Measurements from ENCODE around the gene GLDC.

The GLDC gene

GRCh38 chr9:6498982-6499381 lies 146.5 kb downstream of the GLDC start:
- no peak overlapping the region for H3K4me3 ChIP-seq (ENCODE audit: low read length)
- no peaks in the 10 kb centered on the region for H4K20me1 ChIP-seq (ENCODE audit: insufficient read depth, low read length)
- no peaks in the 10 kb centered on the region for H3K79me2 ChIP-seq (ENCODE audit: low read length)
- no peaks in the 10 kb centered on the region for H3K27me3 ChIP-seq (ENCODE audit: low read depth, low read length)
- no peaks in the 10 kb centered on the region for H3K9me3 ChIP-seq (ENCODE audit: insufficient read depth, low read length)
- peaks cover 35% of the 10 kb centered on the region for H3K36me3 ChIP-seq (replicated peaks; ENCODE audit: low read depth, low read length)
- TF ChIP-seq EZH2phosphoT487 (IDR thresholded peaks at IDR 0.05; ENCODE audit: low read depth) (no peak), CTCF (IDR thresholded peaks at IDR 0.05; ENCODE audit: low read depth, low read length) (no peak)
- no peak overlapping the region for H2AFZ ChIP-seq (ENCODE audit: low read depth, low read length)
- no peaks in the 10 kb centered on the region for H3K4me1 ChIP-seq (ENCODE audit: low read length)
- no peak overlapping the region for H3K27ac ChIP-seq (ENCODE audit: low read length)
- H3K9ac ChIP-seq (ENCODE audit: low read length), result no peak overlapping the region
- H3K4me2 ChIP-seq (ENCODE audit: low read length), result no peak overlapping the region

GRCh38 chr9:6495466-6495865 lies 150.1 kb downstream of the GLDC start:
- Histone ChIP-seq H4K20me1 (ENCODE audit: insufficient read depth, low read length) (peaks cover 4% of the 10 kb centered on the region; the same call in 1 of the 2 replicates), H3K36me3 (replicated peaks; ENCODE audit: low read depth, low read length) (peaks cover 26% of the 10 kb centered on the region), H3K9me3 (ENCODE audit: insufficient read depth, low read length) (no peaks in the 10 kb centered on the region), H3K27me3 (ENCODE audit: low read depth, low read length) (no peaks in the 10 kb centered on the region), H3K27ac (ENCODE audit: low read length) (no peak overlapping the region), H3K4me2 (ENCODE audit: low read length) (no peak overlapping the region), H3K4me3 (ENCODE audit: low read length) (no peak overlapping the region), H3K4me1 (ENCODE audit: low read length) (no peaks in the 10 kb centered on the region), H3K79me2 (ENCODE audit: low read length) (peaks cover 9% of the 10 kb centered on the region), H2AFZ (ENCODE audit: low read depth, low read length) (no peak overlapping the region), H3K9ac (ENCODE audit: low read length) (no peak overlapping the region)
- TF ChIP-seq CTCF (IDR thresholded peaks at IDR 0.05; ENCODE audit: low read depth, low read length), result no peak
- no peak for TF ChIP-seq EZH2phosphoT487 (IDR thresholded peaks at IDR 0.05; ENCODE audit: low read depth)

- Histone ChIP-seq H3K27me3 (ENCODE audit: low read depth, low read length) (no peaks in the 10 kb centered on the region), H3K27ac (ENCODE audit: low read length) (no peak overlapping the region), H3K4me3 (ENCODE audit: low read length) (no peak overlapping the region), H2AFZ (ENCODE audit: low read depth, low read length) (no peak overlapping the region), H3K9ac (ENCODE audit: low read length) (no peak overlapping the region), H3K9me3 (ENCODE audit: insufficient read depth, low read length) (no peaks in the 10 kb centered on the region), H3K79me2 (ENCODE audit: low read length) (peaks cover 9% of the 10 kb centered on the region), H4K20me1 (ENCODE audit: insufficient read depth, low read length) (peaks cover 4% of the 10 kb centered on the region; the same call in 1 of the 2 replicates), H3K36me3 (replicated peaks; ENCODE audit: low read depth, low read length) (peaks cover 21% of the 10 kb centered on the region), H3K4me2 (ENCODE audit: low read length) (no peak overlapping the region), H3K4me1 (ENCODE audit: low read length) (no peaks in the 10 kb centered on the region)
- TF ChIP-seq CTCF (IDR thresholded peaks at IDR 0.05; ENCODE audit: low read depth, low read length) (no peak), EZH2phosphoT487 (IDR thresholded peaks at IDR 0.05; ENCODE audit: low read depth) (no peak)
These were observed 154.7 kb downstream of the GLDC start for GRCh38 chr9:6490863-6491262.

GRCh38 chr9:6489099-6489498 lies 156.4 kb downstream of the GLDC start:
- H2AFZ ChIP-seq (ENCODE audit: low read depth, low read length), result no peak overlapping the region
- peaks cover 4% of the 10 kb centered on the region; the same call in 1 of the 2 replicates for H4K20me1 ChIP-seq (ENCODE audit: insufficient read depth, low read length)
- H3K4me2 ChIP-seq (ENCODE audit: low read length), result no peak overlapping the region
- H3K9ac ChIP-seq (ENCODE audit: low read length), result no peak overlapping the region
- peaks cover 25% of the 10 kb centered on the region for H3K36me3 ChIP-seq (replicated peaks; ENCODE audit: low read depth, low read length)
- TF ChIP-seq CTCF (IDR thresholded peaks at IDR 0.05; ENCODE audit: low read depth, low read length) (no peak), EZH2phosphoT487 (IDR thresholded peaks at IDR 0.05; ENCODE audit: low read depth) (no peak)
- peaks cover 9% of the 10 kb centered on the region for H3K79me2 ChIP-seq (ENCODE audit: low read length)
- no peaks in the 10 kb centered on the region for H3K4me1 ChIP-seq (ENCODE audit: low read length)
- no peaks in the 10 kb centered on the region for H3K9me3 ChIP-seq (ENCODE audit: insufficient read depth, low read length)
- H3K4me3 ChIP-seq (ENCODE audit: low read length), result no peak overlapping the region
- no peak overlapping the region for H3K27ac ChIP-seq (ENCODE audit: low read length)
- H3K27me3 ChIP-seq (ENCODE audit: low read depth, low read length), result no peaks in the 10 kb centered on the region

All from OCI-LY3 (cell line).